Measurements from ENCODE around the gene NLRP4.

- TF ChIP-seq CTCF (conservative IDR thresholded peaks at IDR 0.05; ENCODE audit: low read depth, low read length) (no peak), RCOR1 (IDR thresholded peaks at IDR 0.05; ENCODE audit: insufficient replicate concordance, low read length) (no peak), SMC3 (IDR thresholded peaks at IDR 0.05; ENCODE audit: low read depth, low read length) (no peak), RFX5 (IDR thresholded peaks at IDR 0.05; ENCODE audit: low read depth, low read length) (no peak), POLR2A (IDR thresholded peaks at IDR 0.05; ENCODE audit: low read depth, low read length) (no peak), USF2 (IDR thresholded peaks at IDR 0.05; ENCODE audit: low read depth, low read length) (no peak), ELK1 (IDR thresholded peaks at IDR 0.05; ENCODE audit: borderline replicate concordance, low read depth, low read length) (no peak), FOS (IDR thresholded peaks at IDR 0.05; ENCODE audit: low read depth, low read length) (no peak), CEBPB (IDR thresholded peaks at IDR 0.05; ENCODE audit: low read depth, low read length) (no peak), CHD1 (IDR thresholded peaks at IDR 0.05; ENCODE audit: low read depth, low read length) (no peak), MXI1 (IDR thresholded peaks at IDR 0.05; ENCODE audit: borderline replicate concordance, low read depth, low read length) (no peak), NFE2L2 (IDR thresholded peaks at IDR 0.05; ENCODE audit: low read depth, low read length) (no peak), MAZ (IDR thresholded peaks at IDR 0.05; ENCODE audit: borderline replicate concordance, low read depth, low read length) (no peak), RAD21 (IDR thresholded peaks at IDR 0.05; ENCODE audit: low read length) (no peak)
Measured at GRCh38 chr19:55927991-55928390, 91.7 kb downstream of the NLRP4 start.
